HepG2 (cell line): ENCODE results near the gene ATXN1L. TPM values are rescaled to one million over a fixed set of nuclear protein-coding genes. Genes with fewer than 3 reads are reported as not detected.
A peak's percentile ranks its signal among the peaks of the same experiment; 100 is the strongest.

Experiments used
- AGO1 ChIP-seq: fragments of 200-400 bp; formaldehyde crosslinking; IDR thresholded peaks from 2 replicates; pipeline ENCODE4 v1.6.1; 2017; ENCODE audit warnings: mild to moderate bottlenecking, low read depth, low read length, moderate library complexity; ENCODE audit not compliant: poor library complexity, severe bottlenecking
- ARNTL ChIP-seq: sonication (generic); formaldehyde crosslinking; IDR thresholded peaks from 2 replicates; pipeline ENCODE4 v1.4.0; 2020; ENCODE audit warnings: mild to moderate bottlenecking, missing genetic modification reagents
- CEBPB ChIP-seq: IDR thresholded peaks from 2 replicates; pipeline ENCODE4 v1.6.1; 2011; ENCODE audit warnings: low read depth, low read length, improper control_type of control experiment, borderline replicate concordance
- ELF3 ChIP-seq: IDR thresholded peaks from 2 replicates; pipeline ENCODE4 v1.6.1; 2016; ENCODE audit warnings: missing genetic modification reagents, missing compliant biosample characterization
- GTF2F1 ChIP-seq: fragments of 150-350 bp; IDR thresholded peaks from 2 replicates; pipeline ENCODE4 v1.6.1; 2014; ENCODE audit warnings: low read length
- HMG20B ChIP-seq: conservative IDR thresholded peaks from 2 replicates; pipeline ENCODE4 v1.6.1; 2016; ENCODE audit warnings: missing genetic modification reagents, missing compliant biosample characterization
- HNF4G ChIP-seq, 2 experiments: sonication (generic) in 1 of 2; formaldehyde crosslinking in 1 of 2; IDR thresholded peaks; 2 replicates each; pipeline versions ENCODE4 v1.4.0 to v1.6.1; 2011 to 2020; ENCODE audit warnings: borderline replicate concordance in 2 of 2, low read depth in 2 of 2, mild to moderate bottlenecking in 2 of 2, low read length in 1 of 2, missing genetic modification reagents in 1 of 2, moderate library complexity in 1 of 2
- KDM2A ChIP-seq: sonication (generic); formaldehyde crosslinking; IDR thresholded peaks from 2 replicates; pipeline ENCODE4 v1.4.0; 2020; ENCODE audit warnings: low read depth, missing genetic modification reagents, borderline replicate concordance
- NR2F6 ChIP-seq, 2 experiments: IDR thresholded peaks; 2 replicates each; pipeline ENCODE4 v1.6.1; 2016; ENCODE audit warnings: antibody characterized with exemption in 1 of 2, mild to moderate bottlenecking in 1 of 2
- NRL ChIP-seq: sonication (generic); formaldehyde crosslinking; IDR thresholded peaks from 2 replicates; pipeline ENCODE4 v1.5.0; 2020; ENCODE audit warnings: missing genetic modification reagents, mild to moderate bottlenecking, moderate library complexity, borderline replicate concordance
- PHB2 ChIP-seq: fragments of 450-650 bp; IDR thresholded peaks from 2 replicates; pipeline ENCODE4 v1.6.1; 2018; ENCODE audit not compliant: partially characterized antibody
- RFXAP ChIP-seq: sonication (generic); formaldehyde crosslinking; IDR thresholded peaks from 2 replicates; pipeline ENCODE4 v1.4.0; 2020; ENCODE audit warnings: missing genetic modification reagents, borderline replicate concordance
- SNAPC2 ChIP-seq: sonication (generic); formaldehyde crosslinking; IDR thresholded peaks from 2 replicates; pipeline ENCODE4 v1.8.1; 2022; ENCODE audit warnings: mild to moderate bottlenecking, missing genetic modification reagents
- ZBTB2 ChIP-seq: sonication (generic); formaldehyde crosslinking; IDR thresholded peaks from 2 replicates; pipeline ENCODE4 v1.8.0; 2022; ENCODE audit warnings: low read depth, missing genetic modification reagents
- ZNF101 ChIP-seq: sonication (generic); formaldehyde crosslinking; IDR thresholded peaks from 2 replicates; pipeline ENCODE4 v1.4.0; 2020; ENCODE audit warnings: mild to moderate bottlenecking, low read depth, missing genetic modification reagents, borderline replicate concordance
- ZNF251 ChIP-seq: sonication (generic); formaldehyde crosslinking; IDR thresholded peaks from 2 replicates; pipeline ENCODE4 v1.9.0; 2021; ENCODE audit warnings: mild to moderate bottlenecking, missing genetic modification reagents
- ZNF253 ChIP-seq: sonication (generic); formaldehyde crosslinking; IDR thresholded peaks from 2 replicates; pipeline ENCODE4 v1.8.0; 2022; ENCODE audit warnings: mild to moderate bottlenecking, missing genetic modification reagents, borderline replicate concordance
- ZNF263 ChIP-seq: sonication (generic); formaldehyde crosslinking; IDR thresholded peaks from 2 replicates; pipeline ENCODE4 v1.4.0; 2020; ENCODE audit warnings: missing genetic modification reagents
- ZNF331 ChIP-seq: sonication (generic); formaldehyde crosslinking; IDR thresholded peaks from 2 replicates; pipeline ENCODE4 v1.4.0; 2020; ENCODE audit warnings: missing genetic modification reagents
- ZNF333 ChIP-seq: sonication (generic); formaldehyde crosslinking; IDR thresholded peaks from 2 replicates; pipeline ENCODE4 v1.4.0; 2020; ENCODE audit warnings: mild to moderate bottlenecking, missing genetic modification reagents, borderline replicate concordance
- ZNF616 ChIP-seq: sonication (generic); formaldehyde crosslinking; IDR thresholded peaks from 2 replicates; pipeline ENCODE4 v1.5.0; 2020; ENCODE audit warnings: low read depth, mild to moderate bottlenecking, missing genetic modification reagents
- ZNF850 ChIP-seq: sonication (generic); formaldehyde crosslinking; conservative IDR thresholded peaks from 2 replicates; pipeline ENCODE4 v1.9.0; 2021; ENCODE audit warnings: mild to moderate bottlenecking, missing genetic modification reagents
- polyA plus RNA-seq, 8 experiments: library from polyadenylated mRNA; depleted of rRNA in 3 of 8; stranded (reverse) in 7 of 8; unstranded in 1 of 8; fragments of >200 nt; fragmentation: Illumina TruSeq in 4 of 8; extraction: Trizol in 4 of 8; gene quantifications; 2 replicates each; pipeline versions ENCODE4 v1.2.1 to v1.2.3, GENCODE V29; 2011 to 2016; ENCODE audit warnings: low read depth in 4 of 8, missing spikeins in 1 of 8, mixed read lengths in 1 of 8; ENCODE audit not compliant: insufficient read depth in 1 of 8
- total RNA-seq, 5 experiments: library from RNA; depleted of rRNA; stranded (reverse); fragments of >200 nt; fragmentation: Illumina TruSeq; extraction: Trizol; gene quantifications; 2 replicates each; pipeline ENCODE4 v1.2.3, GENCODE V29; 2016; ENCODE audit warnings: low read depth in 1 of 5
- TF ChIP-seq, protein P1 (sequence below): IDR thresholded peaks from 2 replicates; pipeline ENCODE4 v1.6.1; 2012; ENCODE audit warnings: inconsistent platforms
- TF ChIP-seq, protein P2 (sequence below): IDR thresholded peaks from 2 replicates; pipeline ENCODE4 v1.6.1; 2016; ENCODE audit warnings: missing compliant biosample characterization, missing genetic modification reagents, borderline replicate concordance

Gene ATXN1L
- total and polyA plus RNA-seq, 2 of the 13 experiments (the other 11 are each of a cell fraction or from before 2014, with no cell fraction given) = 20.0 to 22.4 TPM

DNA sequence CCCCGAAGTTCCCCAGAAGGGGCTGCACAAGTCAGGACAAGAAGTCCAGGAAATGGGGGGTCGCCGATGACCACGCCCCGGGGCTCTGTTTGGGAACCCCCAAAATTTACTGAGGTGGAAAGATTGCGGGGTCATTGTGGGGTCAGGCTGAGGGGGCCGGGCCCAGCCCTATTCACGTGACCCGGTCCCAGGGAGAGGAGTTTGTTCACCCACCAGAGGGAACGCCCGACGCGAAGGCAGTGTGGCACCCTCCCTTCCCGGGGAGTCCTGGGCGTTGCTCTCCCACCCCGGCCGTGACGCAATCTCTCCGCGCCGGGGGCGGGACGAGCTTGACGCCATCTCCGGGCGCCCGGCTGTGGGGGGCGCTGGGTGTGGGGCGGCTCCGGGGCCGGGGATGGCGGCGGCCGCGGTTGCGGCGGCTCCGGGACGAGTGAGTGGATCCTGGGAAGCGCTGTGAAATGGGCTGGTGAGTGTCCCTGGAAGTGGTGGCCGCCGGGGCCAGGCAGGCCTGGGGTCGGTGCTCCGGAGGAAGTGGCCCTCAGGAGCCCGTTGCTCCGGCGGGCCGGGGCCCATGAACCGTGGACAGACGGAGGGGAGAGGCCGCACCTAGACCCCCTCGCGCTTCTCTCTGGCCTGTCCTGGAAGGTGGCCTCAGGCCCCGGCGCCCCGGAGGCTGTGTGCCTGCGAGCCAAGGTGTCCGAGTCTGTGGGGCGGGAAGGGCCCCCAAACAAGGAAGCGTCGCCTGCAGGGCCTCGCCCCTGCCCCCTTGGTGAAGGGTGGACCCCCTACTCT is at the start of gene ATXN1L (continued):
- TF ChIP-seq, protein P1, sequence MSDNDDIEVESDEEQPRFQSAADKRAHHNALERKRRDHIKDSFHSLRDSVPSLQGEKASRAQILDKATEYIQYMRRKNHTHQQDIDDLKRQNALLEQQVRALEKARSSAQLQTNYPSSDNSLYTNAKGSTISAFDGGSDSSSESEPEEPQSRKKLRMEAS = peak; percentile 76; the same call in 1 of the 2 replicates
- TF ChIP-seq ZNF263 (CRISPR knock-in tag) (peak; percentile 13; the same call in 1 of the 2 replicates), ZNF333 (CRISPR knock-in tag) (peak; percentile 28; the same call in 1 of the 2 replicates), ZNF251 (CRISPR knock-in tag) (no peak), ZNF331 (CRISPR knock-in tag) (peak; percentile 84), CEBPB (peak; percentile 97), ZNF616 (CRISPR knock-in tag) (no peak), NR2F6 (IDR thresholded peaks at IDR 0.05) (peak; percentile 61), NR2F6 (CRISPR knock-in tag; IDR thresholded peaks at IDR 0.05) (peak; percentile 76; the same call in 1 of the 2 replicates), ZBTB2 (CRISPR knock-in tag) (peak; percentile 37; the same call in 1 of the 2 replicates), RFXAP (peak; percentile 86), GTF2F1 (peak; percentile 33; the same call in 1 of the 2 replicates), ZNF253 (no peak), ELF3 (peak; percentile 84), NRL (CRISPR knock-in tag) (no peak; the same call in 1 of the 2 replicates), PHB2 (no peak), AGO1 (no peak), HMG20B (CRISPR knock-in tag) (no peak), SNAPC2 (CRISPR knock-in tag) (0 out of 2 replicates have a peak, but pooled peaks have one; percentile 74), ARNTL (CRISPR knock-in tag) (peak; percentile 80), HNF4G (IDR thresholded peaks at IDR 0.05; ENCODE audit: borderline replicate concordance, low read depth, low read length) (peak; percentile 59; the same call in 1 of the 2 replicates), HNF4G (CRISPR knock-in tag; IDR thresholded peaks at IDR 0.05; ENCODE audit: borderline replicate concordance, low read depth) (peak; percentile 32; the same call in 1 of the 2 replicates), KDM2A (CRISPR knock-in tag) (peak; percentile 96), ZNF850 (CRISPR knock-in tag) (peak; percentile 83; the same call in 1 of the 2 replicates), ZNF101 (no peak)
- TF ChIP-seq, protein P2, sequence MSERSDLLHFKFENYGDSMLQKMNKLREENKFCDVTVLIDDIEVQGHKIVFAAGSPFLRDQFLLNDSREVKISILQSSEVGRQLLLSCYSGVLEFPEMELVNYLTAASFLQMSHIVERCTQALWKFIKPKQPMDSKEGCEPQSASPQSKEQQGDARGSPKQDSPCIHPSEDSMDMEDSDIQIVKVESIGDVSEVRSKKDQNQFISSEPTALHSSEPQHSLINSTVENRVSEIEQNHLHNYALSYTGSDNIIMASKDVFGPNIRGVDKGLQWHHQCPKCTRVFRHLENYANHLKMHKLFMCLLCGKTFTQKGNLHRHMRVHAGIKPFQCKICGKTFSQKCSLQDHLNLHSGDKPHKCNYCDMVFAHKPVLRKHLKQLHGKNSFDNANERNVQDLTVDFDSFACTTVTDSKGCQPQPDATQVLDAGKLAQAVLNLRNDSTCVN = no peak
